GM12873 (cell line): Measurements from ENCODE around the gene CNP.

Experiments used
- CTCF ChIP-seq: IDR thresholded peaks from 2 replicates; pipeline ENCODE4 v1.5.1; 2012; ENCODE audit warnings: low read depth, mild to moderate bottlenecking, moderate library complexity, low read length, control low read depth; ENCODE audit not compliant: insufficient read depth; ENCODE audit errors: missing control alignments

The CNP gene

GRCh38 chr17:41965694-41966462, 717 bp upstream of the CNP start:
- no peak for TF ChIP-seq CTCF

- TF ChIP-seq CTCF, result no peak
Observed at GRCh38 chr17:41967141-41967920, 736 bp downstream of the CNP start.

GRCh38 chr17:41967921-41968578, 1.5 kb downstream of the CNP start:
- no peak for TF ChIP-seq CTCF

- TF ChIP-seq CTCF, result no peak
Observed at GRCh38 chr17:41968676-41969075, 2.1 kb downstream of the CNP start.

GRCh38 chr17:41970901-41971331, 4.3 kb downstream of the CNP start:
- TF ChIP-seq CTCF, result no peak

- TF ChIP-seq CTCF, result no peak
Observed at GRCh38 chr17:41971721-41972523, 5.3 kb downstream of the CNP start.
